ENCODE measurements around the gene RUNX2. TPM values are rescaled to one million over a fixed set of nuclear protein-coding genes. Genes with fewer than 3 reads are reported as not detected.

The RUNX2 gene
- polyA plus RNA-seq, 1 donor from 2014 or later, result not detected

DNA sequence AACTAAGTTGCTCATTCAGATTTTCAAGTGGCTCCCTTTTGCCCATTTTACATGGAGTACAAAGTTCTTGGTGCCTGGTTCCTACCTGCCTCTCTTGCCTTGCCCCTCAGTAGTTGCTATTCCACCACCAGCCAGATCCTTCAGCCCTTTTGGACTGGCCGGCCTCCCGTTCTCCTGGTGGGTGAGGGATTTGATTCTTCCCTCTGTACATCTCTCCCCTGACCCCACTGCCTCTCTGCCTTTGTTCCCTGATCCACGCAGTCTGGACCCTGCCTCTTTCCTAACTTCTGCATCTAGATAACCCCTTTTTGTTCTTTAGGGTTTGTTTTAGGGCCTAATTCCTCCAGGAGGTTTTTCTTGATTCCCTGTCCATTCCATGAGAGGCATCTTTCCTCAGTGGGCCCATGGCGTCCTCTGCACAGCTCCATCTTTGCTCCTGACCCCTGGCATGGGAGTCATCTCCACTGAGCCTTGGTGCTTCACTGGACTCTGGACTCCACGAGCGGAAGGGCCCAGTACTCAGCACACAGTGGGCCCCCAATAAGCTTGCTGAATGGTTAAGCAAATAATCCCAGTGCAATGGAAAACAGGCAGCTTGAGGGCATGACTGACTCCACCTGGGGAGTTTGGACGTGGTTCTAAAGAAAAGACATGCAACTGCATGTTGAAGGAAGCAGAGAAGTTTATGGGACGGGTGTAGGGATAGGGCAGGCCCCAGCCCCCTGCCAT, 358.9 kb downstream of the RUNX2 start:
- H3K36me3 ChIP-seq (ENCODE audit: insufficient read depth, low read length), result no peaks in the 10 kb centered on the region
- H3K9me2 ChIP-seq (ENCODE audit: insufficient read depth, low read length), result no peaks in the 10 kb centered on the region
- no peak overlapping the region for H3K4me3 ChIP-seq (ENCODE audit: low read length)
- no peaks in the 10 kb centered on the region for H3K9me3 ChIP-seq (ENCODE audit: low read length)
- H3K4me2 ChIP-seq (ENCODE audit: low read length), result no peak overlapping the region
- no peak overlapping the region for H2AFZ ChIP-seq (ENCODE audit: low read depth, low read length)
- H3K9ac ChIP-seq (ENCODE audit: low read length), result no peak overlapping the region
- no peak overlapping the region for H3K27ac ChIP-seq (ENCODE audit: low read length)
- H3F3A ChIP-seq (ENCODE audit: insufficient read depth, low read length, poor library complexity, severe bottlenecking), result no peaks in the 10 kb centered on the region
- H3K79me2 ChIP-seq (replicated peaks; ENCODE audit: insufficient read depth, low read length), result no peaks in the 10 kb centered on the region
- H4K20me1 ChIP-seq (ENCODE audit: insufficient read depth), result no peaks in the 10 kb centered on the region
- TF ChIP-seq, protein P1, sequence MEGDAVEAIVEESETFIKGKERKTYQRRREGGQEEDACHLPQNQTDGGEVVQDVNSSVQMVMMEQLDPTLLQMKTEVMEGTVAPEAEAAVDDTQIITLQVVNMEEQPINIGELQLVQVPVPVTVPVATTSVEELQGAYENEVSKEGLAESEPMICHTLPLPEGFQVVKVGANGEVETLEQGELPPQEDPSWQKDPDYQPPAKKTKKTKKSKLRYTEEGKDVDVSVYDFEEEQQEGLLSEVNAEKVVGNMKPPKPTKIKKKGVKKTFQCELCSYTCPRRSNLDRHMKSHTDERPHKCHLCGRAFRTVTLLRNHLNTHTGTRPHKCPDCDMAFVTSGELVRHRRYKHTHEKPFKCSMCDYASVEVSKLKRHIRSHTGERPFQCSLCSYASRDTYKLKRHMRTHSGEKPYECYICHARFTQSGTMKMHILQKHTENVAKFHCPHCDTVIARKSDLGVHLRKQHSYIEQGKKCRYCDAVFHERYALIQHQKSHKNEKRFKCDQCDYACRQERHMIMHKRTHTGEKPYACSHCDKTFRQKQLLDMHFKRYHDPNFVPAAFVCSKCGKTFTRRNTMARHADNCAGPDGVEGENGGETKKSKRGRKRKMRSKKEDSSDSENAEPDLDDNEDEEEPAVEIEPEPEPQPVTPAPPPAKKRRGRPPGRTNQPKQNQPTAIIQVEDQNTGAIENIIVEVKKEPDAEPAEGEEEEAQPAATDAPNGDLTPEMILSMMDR (IDR thresholded peaks at IDR 0.05; ENCODE audit: poor library complexity, severe bottlenecking), result no peak
- no peak for TF ChIP-seq RAD21 (conservative IDR thresholded peaks at IDR 0.05)
- no peak for TF ChIP-seq EZH2 (IDR thresholded peaks at IDR 0.05; ENCODE audit: borderline replicate concordance, insufficient read depth, low read length, poor library complexity, severe bottlenecking)
- no peak for TF ChIP-seq TAF1 (IDR thresholded peaks at IDR 0.05; ENCODE audit: low read depth)
- TF ChIP-seq, protein P2, sequence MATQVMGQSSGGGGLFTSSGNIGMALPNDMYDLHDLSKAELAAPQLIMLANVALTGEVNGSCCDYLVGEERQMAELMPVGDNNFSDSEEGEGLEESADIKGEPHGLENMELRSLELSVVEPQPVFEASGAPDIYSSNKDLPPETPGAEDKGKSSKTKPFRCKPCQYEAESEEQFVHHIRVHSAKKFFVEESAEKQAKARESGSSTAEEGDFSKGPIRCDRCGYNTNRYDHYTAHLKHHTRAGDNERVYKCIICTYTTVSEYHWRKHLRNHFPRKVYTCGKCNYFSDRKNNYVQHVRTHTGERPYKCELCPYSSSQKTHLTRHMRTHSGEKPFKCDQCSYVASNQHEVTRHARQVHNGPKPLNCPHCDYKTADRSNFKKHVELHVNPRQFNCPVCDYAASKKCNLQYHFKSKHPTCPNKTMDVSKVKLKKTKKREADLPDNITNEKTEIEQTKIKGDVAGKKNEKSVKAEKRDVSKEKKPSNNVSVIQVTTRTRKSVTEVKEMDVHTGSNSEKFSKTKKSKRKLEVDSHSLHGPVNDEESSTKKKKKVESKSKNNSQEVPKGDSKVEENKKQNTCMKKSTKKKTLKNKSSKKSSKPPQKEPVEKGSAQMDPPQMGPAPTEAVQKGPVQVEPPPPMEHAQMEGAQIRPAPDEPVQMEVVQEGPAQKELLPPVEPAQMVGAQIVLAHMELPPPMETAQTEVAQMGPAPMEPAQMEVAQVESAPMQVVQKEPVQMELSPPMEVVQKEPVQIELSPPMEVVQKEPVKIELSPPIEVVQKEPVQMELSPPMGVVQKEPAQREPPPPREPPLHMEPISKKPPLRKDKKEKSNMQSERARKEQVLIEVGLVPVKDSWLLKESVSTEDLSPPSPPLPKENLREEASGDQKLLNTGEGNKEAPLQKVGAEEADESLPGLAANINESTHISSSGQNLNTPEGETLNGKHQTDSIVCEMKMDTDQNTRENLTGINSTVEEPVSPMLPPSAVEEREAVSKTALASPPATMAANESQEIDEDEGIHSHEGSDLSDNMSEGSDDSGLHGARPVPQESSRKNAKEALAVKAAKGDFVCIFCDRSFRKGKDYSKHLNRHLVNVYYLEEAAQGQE (IDR thresholded peaks at IDR 0.05; ENCODE audit: borderline replicate concordance), result no peak
- no peak for TF ChIP-seq POLR2AphosphoS5 (IDR thresholded peaks at IDR 0.05)
- TF ChIP-seq SMC3 (conservative IDR thresholded peaks at IDR 0.05; ENCODE audit: poor library complexity), result no peak
- TF ChIP-seq EP300 (conservative IDR thresholded peaks at IDR 0.05; ENCODE audit: poor library complexity, severe bottlenecking), result no peak
- no peak for TF ChIP-seq MXI1 (conservative IDR thresholded peaks at IDR 0.05; ENCODE audit: poor library complexity, severe bottlenecking)
- H3K27me3 ChIP-seq (ENCODE audit: insufficient read depth, low read depth, low read length), result no peaks in the 10 kb centered on the region

DNA sequence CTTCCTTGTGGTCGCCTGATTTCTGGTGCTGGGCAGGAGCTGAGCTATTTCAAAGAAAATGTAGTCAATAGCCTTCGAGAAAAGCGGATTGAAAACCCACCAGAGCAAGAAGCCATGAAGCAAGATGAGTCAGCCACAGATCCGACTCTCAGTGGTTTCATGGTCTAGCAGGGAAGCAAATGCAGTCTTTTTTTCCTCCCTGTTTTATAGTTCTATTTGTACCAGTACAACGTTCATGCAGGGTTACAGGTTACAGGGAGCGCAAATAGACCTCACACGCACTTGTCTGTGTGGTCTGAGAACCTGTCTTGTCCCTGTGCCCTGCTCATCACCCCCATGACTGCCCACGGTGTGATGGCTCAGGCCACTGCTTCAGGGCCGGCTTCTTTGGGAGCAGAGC, 359.4 kb downstream of the RUNX2 start:
- H3K9me3 ChIP-seq (ENCODE audit: low read length), result no peaks in the 10 kb centered on the region
- no peaks in the 10 kb centered on the region for H3F3A ChIP-seq (ENCODE audit: insufficient read depth, low read length, poor library complexity, severe bottlenecking)

More for the DNA sequence above, 359.4 kb downstream of the RUNX2 start:
- Histone ChIP-seq H3K4me2 (ENCODE audit: low read length) (no peak overlapping the region), H3K36me3 (ENCODE audit: insufficient read depth, low read length) (no peaks in the 10 kb centered on the region), H3K4me3 (ENCODE audit: low read length) (no peak overlapping the region), H2AFZ (ENCODE audit: low read depth, low read length) (no peak overlapping the region), H3K79me2 (replicated peaks; ENCODE audit: insufficient read depth, low read length) (no peaks in the 10 kb centered on the region), H4K20me1 (ENCODE audit: insufficient read depth) (no peaks in the 10 kb centered on the region), H3K9ac (ENCODE audit: low read length) (no peak overlapping the region), H3K9me2 (ENCODE audit: insufficient read depth, low read length) (no peaks in the 10 kb centered on the region), H3K27me3 (ENCODE audit: insufficient read depth, low read depth, low read length) (no peaks in the 10 kb centered on the region), H3K27ac (ENCODE audit: low read length) (no peak overlapping the region)
- TF ChIP-seq POLR2AphosphoS5 (IDR thresholded peaks at IDR 0.05) (no peak), EZH2 (IDR thresholded peaks at IDR 0.05; ENCODE audit: borderline replicate concordance, insufficient read depth, low read length, poor library complexity, severe bottlenecking) (no peak), SMC3 (conservative IDR thresholded peaks at IDR 0.05; ENCODE audit: poor library complexity) (no peak), EP300 (conservative IDR thresholded peaks at IDR 0.05; ENCODE audit: poor library complexity, severe bottlenecking) (no peak), TAF1 (IDR thresholded peaks at IDR 0.05; ENCODE audit: low read depth) (no peak), RAD21 (conservative IDR thresholded peaks at IDR 0.05) (no peak)
- TF ChIP-seq, protein P1 (IDR thresholded peaks at IDR 0.05; ENCODE audit: poor library complexity, severe bottlenecking), result no peak
